HG02943 (cell line): ENCODE results near the gene XPC.
A peak's percentile ranks its signal among the peaks of the same experiment; 100 is the strongest.

Source experiments
- ATAC-seq: cut with Tn5 transposase; IDR thresholded peaks from one replicate; pipeline ENCODE4 v1.9.1; 2021; ENCODE audit warnings: mild to moderate bottlenecking, low read depth, moderate library complexity; ENCODE audit not compliant: unreplicated experiment

Gene XPC

DNA sequence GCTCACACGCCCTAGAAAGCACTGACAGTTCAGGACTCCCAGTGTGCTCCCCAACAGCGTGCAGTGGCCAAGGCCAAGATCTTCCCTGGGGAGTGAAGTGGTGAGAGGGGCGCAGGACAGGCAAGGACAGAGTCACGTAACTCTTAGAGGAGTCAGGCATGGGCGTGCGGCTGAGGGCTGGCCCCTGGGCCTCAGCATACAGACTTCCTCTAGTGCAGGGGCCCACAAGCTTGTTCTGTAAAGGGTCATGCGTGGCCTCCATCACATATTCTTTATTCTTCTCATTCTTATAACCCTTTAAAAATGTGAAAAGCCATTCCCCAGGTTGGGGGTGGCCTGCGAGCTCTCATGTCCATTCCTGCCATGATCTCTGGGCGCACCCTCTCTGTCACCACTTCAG, 28.3 kb downstream of the XPC start:
- ATAC-seq = no peak

- no peak for ATAC-seq
Measured at GRCh38 chr3:14148041-14148985, 30.1 kb downstream of the XPC start.

GRCh38 chr3:14147617-14148016, 30.8 kb downstream of the XPC start:
- no peak for ATAC-seq

DNA sequence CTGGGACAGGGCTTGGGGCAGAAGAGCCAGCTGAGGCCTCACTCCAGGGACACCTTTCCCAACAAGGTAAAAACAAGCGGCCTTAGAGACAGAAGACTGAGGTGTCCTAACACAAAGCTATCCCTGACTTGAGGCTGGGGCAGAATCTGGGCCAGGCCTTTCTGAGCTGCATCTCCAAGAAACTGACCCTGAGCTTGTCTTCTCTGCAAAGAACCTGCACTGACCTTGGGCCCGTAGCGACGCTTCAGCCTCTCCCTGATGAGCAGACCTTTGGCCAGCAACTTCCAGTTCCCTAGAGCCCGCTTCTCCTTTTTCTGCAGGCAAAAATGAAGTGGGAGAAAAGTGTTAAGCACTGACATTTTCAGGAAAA, 31.4 kb downstream of the XPC start:
- no peak for ATAC-seq

DNA sequence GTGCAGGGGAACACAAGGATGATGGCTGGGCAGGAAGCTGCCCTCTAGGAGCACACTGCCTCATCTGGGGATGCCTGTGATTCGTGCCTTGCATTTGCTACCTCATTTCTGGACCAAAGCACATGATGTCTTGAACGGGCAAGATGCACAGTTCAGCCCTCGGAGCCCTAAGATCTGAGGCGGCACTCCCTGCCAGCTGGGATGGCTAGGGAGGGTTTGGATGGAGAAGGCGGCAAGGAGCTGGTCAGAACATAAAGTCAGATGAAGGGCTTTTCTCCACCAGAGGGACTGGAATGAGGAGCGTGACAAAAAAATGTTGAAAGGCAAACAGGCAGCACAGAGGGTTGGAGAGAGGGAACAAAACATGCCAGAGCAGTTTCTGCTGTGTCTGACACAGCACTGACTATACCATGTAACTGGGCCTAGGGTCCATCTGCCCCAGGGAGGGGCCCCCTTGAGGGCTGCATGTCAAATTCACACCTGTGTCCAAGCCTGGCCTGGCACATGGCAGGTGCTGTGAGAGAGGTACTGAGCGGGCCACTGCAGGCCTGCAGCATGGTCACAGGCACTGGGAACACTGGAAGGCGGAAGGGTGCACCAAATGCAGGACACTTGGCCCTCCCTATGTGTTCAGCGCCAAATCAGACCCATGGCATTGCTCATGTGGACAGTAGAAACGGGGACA, 31.9 kb downstream of the XPC start:
- no peak for ATAC-seq

DNA sequence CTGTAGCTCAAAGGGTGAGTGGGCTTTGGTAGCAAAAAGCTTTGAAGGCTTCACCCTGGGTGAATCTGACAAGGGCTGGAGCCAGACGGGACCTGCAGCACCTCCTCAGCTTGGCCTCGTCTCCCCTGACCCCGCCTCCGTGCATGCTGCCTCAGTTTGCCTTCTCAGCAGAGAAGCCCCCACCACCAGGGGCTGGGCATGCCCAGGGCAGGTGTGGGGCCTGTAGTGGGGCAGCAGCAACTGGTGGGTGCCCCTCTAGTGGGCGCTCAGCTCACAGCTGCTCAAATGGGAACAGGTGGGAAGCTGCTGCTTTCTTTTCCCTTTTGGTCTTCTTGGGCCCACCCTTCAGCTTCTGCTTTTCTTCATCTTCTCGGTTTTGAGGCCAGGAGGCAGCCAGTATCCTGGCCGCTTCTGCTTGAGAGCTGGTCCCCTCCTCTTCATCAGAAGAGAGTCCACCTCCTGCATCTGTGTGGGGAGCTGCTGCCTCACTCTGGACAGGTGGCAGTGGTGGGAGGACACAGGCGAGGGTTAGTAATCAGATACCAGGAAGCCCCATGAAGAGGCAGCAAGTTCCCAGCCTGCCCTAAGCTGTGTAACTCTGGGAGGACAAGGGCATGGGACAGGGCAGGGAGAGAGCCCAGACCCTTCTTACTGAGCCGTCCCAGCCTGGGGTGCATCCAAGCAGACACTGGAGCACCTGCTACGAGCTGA, 32.6 kb downstream of the XPC start:
- no peak for ATAC-seq

DNA sequence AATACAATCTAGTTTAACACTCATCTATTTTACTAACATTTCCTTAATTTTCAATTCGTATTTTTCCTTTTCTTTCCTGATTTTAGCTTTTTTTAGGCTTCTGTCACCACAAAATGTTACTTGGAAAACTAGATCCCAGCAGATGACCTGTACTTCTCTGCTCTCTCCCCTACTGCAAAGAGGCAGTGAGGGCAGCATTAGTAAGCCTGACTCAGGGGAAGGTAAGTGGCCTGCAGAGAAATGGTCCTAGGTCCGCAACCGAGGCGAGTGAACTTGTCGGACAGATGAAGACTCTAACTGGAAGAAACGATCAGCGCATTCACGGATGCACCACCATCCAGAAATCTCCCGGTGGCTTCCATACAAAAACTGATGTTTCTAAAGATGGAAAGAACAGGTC, 33.2 kb downstream of the XPC start:
- ATAC-seq = no peak

DNA sequence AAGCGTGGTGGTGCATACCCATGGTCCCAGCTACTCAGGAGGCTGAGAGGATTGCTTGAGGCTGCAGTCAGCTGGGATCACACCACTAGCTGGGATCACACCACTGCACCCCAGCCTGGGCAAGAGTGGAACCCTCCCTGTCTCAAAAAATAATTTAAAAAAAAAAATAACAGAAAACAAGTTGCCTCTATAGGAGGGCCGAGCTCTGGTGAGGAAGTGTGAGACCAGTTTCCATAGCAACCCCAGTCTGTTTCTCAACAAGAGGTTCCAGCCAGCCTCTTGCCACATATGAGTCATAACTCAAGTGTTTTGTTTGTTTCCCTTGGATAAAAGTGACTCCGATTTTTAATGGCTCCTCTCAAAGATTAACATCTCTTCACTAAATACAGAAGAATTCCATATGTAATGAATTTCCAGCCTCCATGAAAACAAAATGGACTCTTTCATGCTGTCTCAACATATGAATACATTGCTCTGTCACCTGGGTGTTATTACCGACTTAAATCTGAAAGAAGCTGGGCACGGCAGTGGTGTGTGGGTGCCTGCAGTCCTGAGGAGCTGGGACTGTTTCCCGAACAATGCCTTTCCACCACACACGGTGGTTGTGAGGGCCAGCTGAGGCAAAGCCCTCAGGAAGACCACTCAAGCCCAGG, 33.9 kb downstream of the XPC start:
- peak; percentile 82 for ATAC-seq

- ATAC-seq = no peak
Measured at GRCh38 chr3:14143271-14144225, 34.9 kb downstream of the XPC start.

DNA sequence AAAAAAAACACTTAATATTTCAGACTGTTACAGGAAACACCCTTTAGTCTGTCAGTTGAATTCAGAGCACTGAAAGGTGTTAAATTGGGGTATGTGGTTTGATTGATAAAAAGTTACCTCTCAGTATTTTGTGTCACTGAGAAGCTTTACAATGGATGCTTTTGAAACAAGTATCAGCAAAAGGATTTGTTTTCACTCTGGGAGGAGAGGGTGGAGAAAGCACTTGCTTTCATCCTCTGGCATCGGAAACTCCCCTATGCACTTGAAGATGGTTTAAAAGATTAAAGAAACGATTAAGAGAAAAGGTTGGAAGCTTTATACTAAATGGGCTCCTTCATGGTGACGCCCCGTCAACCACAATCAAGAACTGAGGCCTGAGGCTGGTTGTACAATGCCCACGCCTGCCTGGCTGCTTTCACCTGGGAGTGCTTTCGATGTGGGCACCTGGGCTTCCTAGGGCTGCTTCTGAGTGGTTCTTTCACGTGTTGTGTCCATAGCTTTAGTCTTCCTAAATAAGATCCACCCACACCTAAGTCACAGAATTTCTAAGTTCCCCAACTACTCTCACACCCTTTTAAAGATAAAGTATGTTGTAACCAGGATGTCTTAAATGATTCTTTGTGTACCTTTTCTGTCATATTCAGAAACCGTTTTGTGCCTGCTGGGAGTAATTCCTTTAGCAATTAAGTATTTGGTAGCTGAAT, 35.7 kb downstream of the XPC start:
- ATAC-seq = no peak

GRCh38 chr3:14141602-14142341, 36.6 kb downstream of the XPC start:
- ATAC-seq = no peak

DNA sequence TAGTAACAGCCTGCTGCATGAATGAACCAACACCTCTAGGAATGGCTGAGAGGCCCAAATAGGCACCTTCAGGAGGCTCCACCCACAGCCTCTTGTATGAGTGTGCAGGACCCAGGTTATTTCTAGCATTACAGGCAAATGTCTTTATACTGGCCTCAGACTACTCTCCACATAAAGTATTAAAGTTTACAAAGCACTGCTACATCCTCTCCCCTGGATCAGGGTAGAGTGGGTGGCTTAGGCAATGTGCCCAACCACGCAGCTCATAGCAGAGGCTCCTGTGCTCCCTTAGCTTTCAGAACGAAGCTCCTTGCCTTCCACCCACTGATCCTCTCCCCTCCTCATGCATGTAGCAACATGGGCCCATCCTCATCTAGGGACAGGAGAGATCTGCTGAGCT, 37.3 kb downstream of the XPC start:
- no peak for ATAC-seq

- ATAC-seq = no peak
Measured at GRCh38 chr3:14140668-14141067, 37.7 kb downstream of the XPC start.

- ATAC-seq = no peak
Measured at GRCh38 chr3:14139771-14140170, 38.6 kb downstream of the XPC start.

- ATAC-seq = no peak
Measured at GRCh38 chr3:14138878-14139655, 39.3 kb downstream of the XPC start.

- ATAC-seq = no peak
Measured at GRCh38 chr3:14138109-14138877, 40.1 kb downstream of the XPC start.

- no peak for ATAC-seq
Measured at GRCh38 chr3:14137445-14137844, 41.0 kb downstream of the XPC start.
